SU-DHL-6 (cell line): ENCODE data around the gene PQBP1.

Experiments used
- EZH2phosphoT487 ChIP-seq: fragments of 200-600 bp; sonication (generic), shearing (Covaris generic); conservative IDR thresholded peaks from 2 replicates; pipeline ENCODE4 v1.6.1; 2018; ENCODE audit warnings: mild to moderate bottlenecking, antibody characterized with exemption, low read length, moderate library complexity, mixed read lengths
- TF ChIP-seq, protein P1 (sequence below): fragments of 200-600 bp; sonication (generic); IDR thresholded peaks from one replicate; pipeline ENCODE4 v1.5.1; 2017; ENCODE audit warnings: antibody characterized with exemption, mild to moderate bottlenecking, low read length, moderate library complexity; ENCODE audit not compliant: insufficient read depth, poor library complexity, severe bottlenecking

DNA sequence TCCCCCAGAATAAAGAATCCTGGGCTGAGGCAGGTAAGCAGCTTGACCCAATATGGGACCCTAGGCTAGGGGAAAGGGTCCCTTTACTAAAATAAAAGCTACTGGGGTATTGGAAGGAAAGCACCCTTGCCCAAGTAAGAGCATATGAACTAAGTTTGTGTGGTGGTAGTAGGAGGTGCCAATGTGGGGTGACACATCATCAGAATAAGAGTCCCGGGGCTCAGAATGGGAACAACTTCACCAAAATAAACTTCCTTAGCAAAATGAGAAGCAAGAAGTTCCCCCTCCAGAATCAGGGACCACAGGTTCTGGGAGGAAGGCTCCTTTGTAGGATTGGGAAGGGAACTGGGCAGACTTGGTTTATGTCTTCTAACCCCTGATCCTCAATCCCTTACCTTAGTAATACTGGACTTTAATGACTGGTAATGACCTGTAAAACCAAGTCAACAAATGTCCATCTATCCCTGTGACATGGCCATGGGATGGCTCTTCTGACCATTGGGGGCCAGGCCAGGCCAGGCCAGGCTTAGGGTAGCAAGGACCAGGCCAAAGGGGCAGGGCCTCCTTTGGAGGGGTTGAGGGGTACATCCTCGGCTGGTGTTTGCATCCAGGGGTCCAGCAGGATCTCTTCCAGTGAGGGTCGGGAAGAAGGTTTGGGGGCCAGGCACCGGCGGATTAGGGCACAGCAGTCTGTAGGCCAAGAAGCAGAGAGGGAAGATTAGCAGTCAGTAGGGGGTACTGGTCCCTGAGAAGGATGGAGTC, 16.1 kb downstream of the PQBP1 start:
- TF ChIP-seq, protein P1, sequence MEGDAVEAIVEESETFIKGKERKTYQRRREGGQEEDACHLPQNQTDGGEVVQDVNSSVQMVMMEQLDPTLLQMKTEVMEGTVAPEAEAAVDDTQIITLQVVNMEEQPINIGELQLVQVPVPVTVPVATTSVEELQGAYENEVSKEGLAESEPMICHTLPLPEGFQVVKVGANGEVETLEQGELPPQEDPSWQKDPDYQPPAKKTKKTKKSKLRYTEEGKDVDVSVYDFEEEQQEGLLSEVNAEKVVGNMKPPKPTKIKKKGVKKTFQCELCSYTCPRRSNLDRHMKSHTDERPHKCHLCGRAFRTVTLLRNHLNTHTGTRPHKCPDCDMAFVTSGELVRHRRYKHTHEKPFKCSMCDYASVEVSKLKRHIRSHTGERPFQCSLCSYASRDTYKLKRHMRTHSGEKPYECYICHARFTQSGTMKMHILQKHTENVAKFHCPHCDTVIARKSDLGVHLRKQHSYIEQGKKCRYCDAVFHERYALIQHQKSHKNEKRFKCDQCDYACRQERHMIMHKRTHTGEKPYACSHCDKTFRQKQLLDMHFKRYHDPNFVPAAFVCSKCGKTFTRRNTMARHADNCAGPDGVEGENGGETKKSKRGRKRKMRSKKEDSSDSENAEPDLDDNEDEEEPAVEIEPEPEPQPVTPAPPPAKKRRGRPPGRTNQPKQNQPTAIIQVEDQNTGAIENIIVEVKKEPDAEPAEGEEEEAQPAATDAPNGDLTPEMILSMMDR, result no peak
- no peak for TF ChIP-seq EZH2phosphoT487
